HG02981 (cell line): Measurements from ENCODE around the gene BABAM1.

Experiments used
- ATAC-seq: cut with Tn5 transposase; IDR thresholded peaks from one replicate; pipeline ENCODE4 v1.9.1; 2021; ENCODE audit warnings: mild to moderate bottlenecking, moderate library complexity; ENCODE audit not compliant: unreplicated experiment

Gene BABAM1

GRCh38 chr19:17302391-17303166 lies 35.3 kb downstream of the BABAM1 start:
- ATAC-seq = no peak

GRCh38 chr19:17303167-17303939 lies 36.1 kb downstream of the BABAM1 start, which contains the start of gene ABHD8:
TSS of gene ABHD8 (minus strand) at chr19:17303425. CDS start at chr19:17301616, 1,809 bp downstream.
- peak; percentile 51 for ATAC-seq

- ATAC-seq = no peak
Measured at GRCh38 chr19:17303940-17304267, 36.7 kb downstream of the BABAM1 start.

GRCh38 chr19:17304386-17305215 lies 37.4 kb downstream of the BABAM1 start:
- ATAC-seq = no peak

- ATAC-seq = no peak
Measured at GRCh38 chr19:17305216-17305516, 37.9 kb downstream of the BABAM1 start.

- ATAC-seq = peak; percentile 70
Measured at GRCh38 chr19:17305517-17306284, 38.5 kb downstream of the BABAM1 start, which contains the start of gene MRPL34. TSS of gene MRPL34 (plus strand) at chr19:17305872. CDS start at chr19:17305893, 21 bp downstream.

- ATAC-seq = no peak
Measured at GRCh38 chr19:17306285-17306714, 39.1 kb downstream of the BABAM1 start.

GRCh38 chr19:17307876-17308377 lies 40.7 kb downstream of the BABAM1 start:
- ATAC-seq = no peak

GRCh38 chr19:17309198-17309964 lies 42.1 kb downstream of the BABAM1 start, which contains the start of gene DDA1:
TSS of gene DDA1 (plus strand) at chr19:17309563. CDS start at chr19:17309655, 92 bp downstream.
- ATAC-seq = peak; percentile 53

GRCh38 chr19:17309965-17310461 lies 42.8 kb downstream of the BABAM1 start:
- no peak for ATAC-seq

- no peak for ATAC-seq
Measured at GRCh38 chr19:17311455-17312188, 44.4 kb downstream of the BABAM1 start.

- ATAC-seq = no peak
Measured at GRCh38 chr19:17312189-17313113, 45.2 kb downstream of the BABAM1 start.

- ATAC-seq = no peak
Measured at GRCh38 chr19:17314007-17314593, 46.9 kb downstream of the BABAM1 start.

- ATAC-seq = no peak
Measured at GRCh38 chr19:17318966-17319365, 51.7 kb downstream of the BABAM1 start.

GRCh38 chr19:17319473-17320238 lies 52.4 kb downstream of the BABAM1 start:
- ATAC-seq = no peak

- no peak for ATAC-seq
Measured at GRCh38 chr19:17320435-17320834, 53.2 kb downstream of the BABAM1 start.
